Astrocyte (in vitro differentiated cells and primary cell): Measurements from ENCODE around the gene IER5L.

ENCODE experiments used
- EZH2 ChIP-seq: IDR thresholded peaks from 2 replicates; pipeline ENCODE4 v1.6.1; 2012; ENCODE audit warnings: mild to moderate bottlenecking, low read length, inconsistent platforms; ENCODE audit not compliant: insufficient read depth
- TF ChIP-seq, protein P1 (sequence below): IDR thresholded peaks from 2 replicates; pipeline ENCODE4 v1.5.1; 2011; ENCODE audit warnings: low read depth, mild to moderate bottlenecking, inconsistent platforms, low read length, moderate library complexity; ENCODE audit not compliant: insufficient read depth

DNA sequence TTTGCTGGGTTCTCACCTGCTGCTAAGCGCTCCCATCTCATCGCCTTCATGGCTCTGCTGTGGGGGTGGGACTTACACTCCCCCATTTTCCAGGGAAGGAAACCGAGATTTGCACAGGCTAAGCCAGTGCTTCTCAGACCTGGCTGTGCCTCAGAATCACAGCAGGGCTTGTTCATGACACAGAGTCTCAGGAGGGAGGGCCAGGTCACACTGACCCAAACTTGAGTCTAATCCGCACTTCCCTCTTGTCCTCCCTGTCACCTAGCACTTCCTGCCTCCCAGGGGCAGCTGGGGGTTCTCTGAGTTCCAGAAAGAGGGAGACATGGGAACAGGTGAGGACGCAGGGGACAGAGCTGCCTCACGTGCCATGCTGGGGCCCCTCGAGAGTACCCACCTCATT, 15.6 kb upstream of the IER5L start:
- TF ChIP-seq, protein P1, sequence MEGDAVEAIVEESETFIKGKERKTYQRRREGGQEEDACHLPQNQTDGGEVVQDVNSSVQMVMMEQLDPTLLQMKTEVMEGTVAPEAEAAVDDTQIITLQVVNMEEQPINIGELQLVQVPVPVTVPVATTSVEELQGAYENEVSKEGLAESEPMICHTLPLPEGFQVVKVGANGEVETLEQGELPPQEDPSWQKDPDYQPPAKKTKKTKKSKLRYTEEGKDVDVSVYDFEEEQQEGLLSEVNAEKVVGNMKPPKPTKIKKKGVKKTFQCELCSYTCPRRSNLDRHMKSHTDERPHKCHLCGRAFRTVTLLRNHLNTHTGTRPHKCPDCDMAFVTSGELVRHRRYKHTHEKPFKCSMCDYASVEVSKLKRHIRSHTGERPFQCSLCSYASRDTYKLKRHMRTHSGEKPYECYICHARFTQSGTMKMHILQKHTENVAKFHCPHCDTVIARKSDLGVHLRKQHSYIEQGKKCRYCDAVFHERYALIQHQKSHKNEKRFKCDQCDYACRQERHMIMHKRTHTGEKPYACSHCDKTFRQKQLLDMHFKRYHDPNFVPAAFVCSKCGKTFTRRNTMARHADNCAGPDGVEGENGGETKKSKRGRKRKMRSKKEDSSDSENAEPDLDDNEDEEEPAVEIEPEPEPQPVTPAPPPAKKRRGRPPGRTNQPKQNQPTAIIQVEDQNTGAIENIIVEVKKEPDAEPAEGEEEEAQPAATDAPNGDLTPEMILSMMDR: no peak
- no peak for TF ChIP-seq EZH2
